Measurements from ENCODE around the gene JARID2.
"Not testable (repeated sequence)": the region's sequence is repeated elsewhere in the genome, so short reads cannot be mapped to it uniquely, and the experiment has no call there.

Gene JARID2

GRCh38 chr6:15322781-15323536 lies 77.1 kb downstream of the JARID2 start:
- no peak for DNase-seq
- Histone ChIP-seq H3K36me3 (replicated peaks; ENCODE audit: insufficient read depth, low read length) (no peaks in the 10 kb centered on the region), H3K27me3 (replicated peaks; ENCODE audit: insufficient read depth, low read length) (no peaks in the 10 kb centered on the region), H3K9me3 (replicated peaks; ENCODE audit: insufficient read depth, low read length) (no peaks in the 10 kb centered on the region), H3K9ac (ENCODE audit: low read length) (no peak overlapping the region), H3K4me3 (ENCODE audit: low read length) (no peak overlapping the region), H3K4me1 (ENCODE audit: low read length) (no peaks in the 10 kb centered on the region), H2AFZ (ENCODE audit: low read length) (no peak overlapping the region), H3K4me2 (ENCODE audit: low read depth, low read length) (no peak overlapping the region), H4K20me1 (ENCODE audit: insufficient read depth, low read length) (no peaks in the 10 kb centered on the region), H3F3A (ENCODE audit: insufficient read depth, low read length) (no peaks in the 10 kb centered on the region), H3K9me2 (replicated peaks; ENCODE audit: insufficient read depth, low read length) (no peaks in the 10 kb centered on the region), H3K27ac (ENCODE audit: low read length) (no peak overlapping the region), H3K79me2 (ENCODE audit: low read length) (peaks cover 93% of the 10 kb centered on the region)
- TF ChIP-seq EZH2phosphoT487 (IDR thresholded peaks at IDR 0.05; ENCODE audit: low read length) (no peak), EZH2 (optimal IDR thresholded peaks at IDR 0.05; ENCODE audit: low read depth, low read length) (no peak), CTCF (IDR thresholded peaks at IDR 0.05; ENCODE audit: low read length) (no peak)

- H3K9me2 ChIP-seq (replicated peaks; ENCODE audit: insufficient read depth, low read length); H3F3A ChIP-seq (ENCODE audit: insufficient read depth, low read length); H3K9ac ChIP-seq (ENCODE audit: low read length); DNase-seq; H3K4me1 ChIP-seq (ENCODE audit: low read length); H3K36me3 ChIP-seq (replicated peaks; ENCODE audit: insufficient read depth, low read length); H4K20me1 ChIP-seq (ENCODE audit: insufficient read depth, low read length); H3K4me2 ChIP-seq (ENCODE audit: low read depth, low read length); H3K9me3 ChIP-seq (replicated peaks; ENCODE audit: insufficient read depth, low read length); H3K4me3 ChIP-seq (ENCODE audit: low read length); H3K27me3 ChIP-seq (replicated peaks; ENCODE audit: insufficient read depth, low read length); H3K27ac ChIP-seq (ENCODE audit: low read length); H2AFZ ChIP-seq (ENCODE audit: low read length): not testable (repeated sequence)
- peaks cover 92% of the 10 kb centered on the region for H3K79me2 ChIP-seq (ENCODE audit: low read length)
Measured at GRCh38 chr6:15323611-15324010, 77.7 kb downstream of the JARID2 start.

- no peak for TF ChIP-seq EZH2phosphoT487 (IDR thresholded peaks at IDR 0.05; ENCODE audit: low read length)
- no peak for TF ChIP-seq EZH2 (optimal IDR thresholded peaks at IDR 0.05; ENCODE audit: low read depth, low read length)
- no peak for TF ChIP-seq CTCF (IDR thresholded peaks at IDR 0.05; ENCODE audit: low read length)
- H3F3A ChIP-seq (ENCODE audit: insufficient read depth, low read length) = no peaks in the 10 kb centered on the region
- no peak overlapping the region for H3K9ac ChIP-seq (ENCODE audit: low read length)
- H3K4me1 ChIP-seq (ENCODE audit: low read length) = 0 out of 2 replicates have a peak, but pooled peaks cover 8% of the 10 kb centered on the region
- H3K9me2 ChIP-seq (replicated peaks; ENCODE audit: insufficient read depth, low read length) = no peaks in the 10 kb centered on the region
- H3K27me3 ChIP-seq (replicated peaks; ENCODE audit: insufficient read depth, low read length) = no peaks in the 10 kb centered on the region
- H3K36me3 ChIP-seq (replicated peaks; ENCODE audit: insufficient read depth, low read length) = no peaks in the 10 kb centered on the region
- no peak overlapping the region for H3K4me3 ChIP-seq (ENCODE audit: low read length)
- peaks cover 92% of the 10 kb centered on the region for H3K79me2 ChIP-seq (ENCODE audit: low read length)
- H2AFZ ChIP-seq (ENCODE audit: low read length) = no peak overlapping the region
- H4K20me1 ChIP-seq (ENCODE audit: insufficient read depth, low read length) = no peaks in the 10 kb centered on the region
- DNase-seq = no peak
- no peaks in the 10 kb centered on the region for H3K9me3 ChIP-seq (replicated peaks; ENCODE audit: insufficient read depth, low read length)
- no peak overlapping the region for H3K27ac ChIP-seq (ENCODE audit: low read length)
- no peak overlapping the region for H3K4me2 ChIP-seq (ENCODE audit: low read depth, low read length)
Measured at GRCh38 chr6:15324427-15324985, 78.6 kb downstream of the JARID2 start.

GRCh38 chr6:15325540-15325955 lies 79.7 kb downstream of the JARID2 start:
- H3K9me2 ChIP-seq (replicated peaks; ENCODE audit: insufficient read depth, low read length) = no peaks in the 10 kb centered on the region
- no peak overlapping the region for H2AFZ ChIP-seq (ENCODE audit: low read length)
- 0 out of 2 replicates have a peak, but pooled peaks cover 11% of the 10 kb centered on the region for H3K4me1 ChIP-seq (ENCODE audit: low read length)
- peaks cover 92% of the 10 kb centered on the region for H3K79me2 ChIP-seq (ENCODE audit: low read length)
- no peaks in the 10 kb centered on the region for H3K9me3 ChIP-seq (replicated peaks; ENCODE audit: insufficient read depth, low read length)
- no peak overlapping the region for H3K27ac ChIP-seq (ENCODE audit: low read length)
- H3K36me3 ChIP-seq (replicated peaks; ENCODE audit: insufficient read depth, low read length) = no peaks in the 10 kb centered on the region
- no peaks in the 10 kb centered on the region for H3K27me3 ChIP-seq (replicated peaks; ENCODE audit: insufficient read depth, low read length)
- no peak for DNase-seq
- TF ChIP-seq EZH2 (optimal IDR thresholded peaks at IDR 0.05; ENCODE audit: low read depth, low read length) = no peak
- no peak for TF ChIP-seq CTCF (IDR thresholded peaks at IDR 0.05; ENCODE audit: low read length)
- no peak for TF ChIP-seq EZH2phosphoT487 (IDR thresholded peaks at IDR 0.05; ENCODE audit: low read length)
- no peak overlapping the region for H3K4me3 ChIP-seq (ENCODE audit: low read length)
- H4K20me1 ChIP-seq (ENCODE audit: insufficient read depth, low read length) = no peaks in the 10 kb centered on the region
- H3K9ac ChIP-seq (ENCODE audit: low read length) = no peak overlapping the region
- no peaks in the 10 kb centered on the region for H3F3A ChIP-seq (ENCODE audit: insufficient read depth, low read length)
- no peak overlapping the region for H3K4me2 ChIP-seq (ENCODE audit: low read depth, low read length)
